ENCODE data around the gene NCAPD2. TPM values are rescaled to one million over a fixed set of nuclear protein-coding genes. Genes with fewer than 3 reads are reported as not detected.
A peak's percentile ranks its signal among the peaks of the same experiment; 100 is the strongest.

Gene NCAPD2
- total and polyA plus RNA-seq, 4 donors: 5.8 to 30.7 (median 15.8) TPM

- no peak for ATAC-seq (ENCODE audit: insufficient read depth, low FRiP score)
- peaks cover 0 to 2% (median 0%) of the 10 kb centered on the region in 4 donors for H3K9me3 ChIP-seq (ENCODE audit: control insufficient read depth in 4 of 4, insufficient read depth in 3 of 4, low read length in 3 of 4)
- no peak overlapping the region for H3K4me3 ChIP-seq
- H3K27me3 ChIP-seq (ENCODE audit: control insufficient read depth in 3 of 3, insufficient read depth in 3 of 3, low read length in 2 of 3): no peaks in the 10 kb centered on the region
- no peak for DNase-seq
- peaks cover 4 to 23% (median 11%) of the 10 kb centered on the region in 4 donors for H3K36me3 ChIP-seq (ENCODE audit: control insufficient read depth in 4 of 4, insufficient read depth in 4 of 4, low read length in 4 of 4)
- no peak overlapping the region for H3K9ac ChIP-seq (ENCODE audit: insufficient read depth in 1 of 2, low read length in 2 of 2)
- TF ChIP-seq CTCF (IDR thresholded peaks at IDR 0.05; ENCODE audit: control extremely low read depth, extremely low read depth): no peak
- WGBS, 2 donors: 61 to 75% methylated on average over 11 of the region's 11 CpGs
- peak overlapping the region; percentile 79 to 87 for H3K27ac ChIP-seq (ENCODE audit: low read depth in 1 of 2, low read length in 1 of 2)
- H3K4me1 ChIP-seq (ENCODE audit: control insufficient read depth in 5 of 5, insufficient read depth in 5 of 5, low read length in 5 of 5): peaks cover 5 to 28% (median 14%) of the 10 kb centered on the region in 5 donors
These were observed 57.7 kb downstream of the NCAPD2 start for GRCh38 chr12:6551496-6552139.

GRCh38 chr12:6552140-6552551 is 58.2 kb downstream of the NCAPD2 start:
- Histone ChIP-seq H3K9ac (ENCODE audit: insufficient read depth in 1 of 2, low read length in 2 of 2) (no peak overlapping the region), H3K4me3 (no peak overlapping the region), H3K27ac (ENCODE audit: low read depth in 1 of 2, low read length in 1 of 2) (peak overlapping the region; percentile 79 to 87), H3K9me3 (ENCODE audit: control insufficient read depth in 4 of 4, insufficient read depth in 3 of 4, low read length in 3 of 4) (peaks cover 0 to 2% (median 0%) of the 10 kb centered on the region in 4 donors), H3K36me3 (ENCODE audit: control insufficient read depth in 4 of 4, insufficient read depth in 4 of 4, low read length in 4 of 4) (peaks cover 0 to 23% (median 15%) of the 10 kb centered on the region in 4 donors), H3K27me3 (ENCODE audit: control insufficient read depth in 3 of 3, insufficient read depth in 3 of 3, low read length in 2 of 3) (no peaks in the 10 kb centered on the region), H3K4me1 (ENCODE audit: control insufficient read depth in 5 of 5, insufficient read depth in 5 of 5, low read length in 5 of 5) (peaks cover 5 to 28% (median 14%) of the 10 kb centered on the region in 5 donors)
- DNase-seq (no peak), ATAC-seq (ENCODE audit: insufficient read depth, low FRiP score) (no peak)
- 43 to 62% methylated on average over 4 of the region's 4 CpGs for WGBS, 2 donors
- TF ChIP-seq CTCF (IDR thresholded peaks at IDR 0.05; ENCODE audit: control extremely low read depth, extremely low read depth): no peak

GRCh38 chr12:6553051-6553868 is 59.4 kb downstream of the NCAPD2 start:
- H3K27me3 ChIP-seq (ENCODE audit: control insufficient read depth in 3 of 3, insufficient read depth in 3 of 3, low read length in 2 of 3): no peaks in the 10 kb centered on the region
- no peak overlapping the region for H3K4me3 ChIP-seq
- peaks cover 0 to 20% (median 10%) of the 10 kb centered on the region in 4 donors for H3K36me3 ChIP-seq (ENCODE audit: control insufficient read depth in 4 of 4, insufficient read depth in 4 of 4, low read length in 4 of 4)
- DNase-seq (peak in 2 of 3 donors; percentile 16 to 62), ATAC-seq (ENCODE audit: insufficient read depth, low FRiP score) (no peak)
- H3K27ac ChIP-seq (ENCODE audit: low read depth in 1 of 2, low read length in 1 of 2): peak overlapping the region; percentile 79 to 87
- H3K9ac ChIP-seq (ENCODE audit: insufficient read depth in 1 of 2, low read length in 2 of 2): peak overlapping the region in 1 of 2 donors; percentile 11
- whole genome bisulfite sequencing, 2 donors: 50 to 56% methylated on average over 15 of the region's 15 CpGs
- peaks cover 0 to 2% (median 0%) of the 10 kb centered on the region in 4 donors for H3K9me3 ChIP-seq (ENCODE audit: control insufficient read depth in 4 of 4, insufficient read depth in 3 of 4, low read length in 3 of 4)
- H3K4me1 ChIP-seq (ENCODE audit: control insufficient read depth in 5 of 5, insufficient read depth in 5 of 5, low read length in 5 of 5): peaks cover 5 to 28% (median 14%) of the 10 kb centered on the region in 5 donors
- no peak for TF ChIP-seq CTCF (IDR thresholded peaks at IDR 0.05; ENCODE audit: control extremely low read depth, extremely low read depth)
